Measurements from ENCODE around the gene SEMG2. TPM values are rescaled to one million over a fixed set of nuclear protein-coding genes. Genes with fewer than 3 reads are reported as not detected.

The SEMG2 gene
- total RNA-seq, 1 experiment from 2014 or later, result not detected

DNA sequence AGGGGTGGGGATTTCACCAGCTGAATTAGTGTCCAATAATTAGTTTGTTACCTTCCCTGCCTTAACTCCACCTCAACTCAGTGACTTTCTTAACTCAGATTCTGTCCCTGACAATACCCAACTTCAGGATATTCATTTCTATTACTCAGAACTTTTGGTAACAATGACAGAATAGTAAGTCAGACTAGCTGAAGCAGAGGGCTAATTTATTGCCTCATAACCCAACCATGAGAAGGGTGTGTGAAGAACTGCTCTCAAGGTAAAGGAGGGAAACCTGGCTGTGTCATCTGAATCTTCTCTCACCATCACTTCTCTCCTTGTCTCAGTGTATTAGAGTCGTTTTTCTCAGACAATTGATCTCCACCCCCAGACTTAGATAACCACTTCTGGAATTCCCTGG lies 47.7 kb upstream of the SEMG2 start:
- intact Hi-C loops (cut with micrococcal nuclease), result no loop called here
- Histone ChIP-seq H3K9me2 (ENCODE audit: insufficient read depth) (no peaks in the 10 kb centered on the region), H4K20me1 (ENCODE audit: insufficient read depth) (no peaks in the 10 kb centered on the region), H3K9ac (ENCODE audit: low read length) (no peak overlapping the region), H2AFZ (ENCODE audit: low read depth, low read length, poor library complexity, severe bottlenecking) (no peak overlapping the region), H3K27ac (ENCODE audit: low read depth, low read length) (no peak overlapping the region), H3K79me2 (ENCODE audit: insufficient read depth, low read length) (no peaks in the 10 kb centered on the region), H3K36me3 (ENCODE audit: control insufficient read depth in 1 of 2, insufficient read depth in 2 of 2, low read length in 2 of 2) (no peaks in the 10 kb centered on the region), H3K4me2 (ENCODE audit: low read length) (no peak overlapping the region), H3K4me3 (replicated peaks in 1 of 2; ENCODE audit: low read depth in 1 of 2, low read length in 2 of 2) (no peak overlapping the region), H3K4me1 (ENCODE audit: control insufficient read depth in 1 of 2, insufficient read depth in 2 of 2, low read length in 2 of 2) (no peaks in the 10 kb centered on the region), H3K27me3 (ENCODE audit: insufficient read depth, low read length) (no peaks in the 10 kb centered on the region), H3K9me3 (ENCODE audit: control insufficient read depth in 1 of 2, insufficient read depth in 1 of 2, low read depth in 1 of 2, low read length in 2 of 2) (no peaks in the 10 kb centered on the region; a peak in 1 of 4 replicates)
- POLR2A ChIA-PET, result no interaction called here
- CTCF ChIA-PET, result interaction anchor here (1.5 kb wide), 1 partner anchor 35 kb away, joined by 5 read pairs; no protein-coding TSS in a partner anchor
- RAD21 ChIA-PET (ENCODE audit: low non-redundant PET in 1 of 2, low total read pairs in 2 of 2, uncharacterized antibody in 2 of 2, unreplicated experiment in 2 of 2), result no interaction called here
- TF ChIP-seq RAD21 (IDR thresholded peaks at IDR 0.05; ENCODE audit: low read depth), result no peak
- TF ChIP-seq ZBTB33 (IDR thresholded peaks at IDR 0.05; ENCODE audit: extremely low read depth, insufficient replicate concordance, low read length), result no peak
- no peak for TF ChIP-seq EZH2 (IDR thresholded peaks at IDR 0.05)
- TF ChIP-seq SIN3A (IDR thresholded peaks at IDR 0.05; ENCODE audit: low read depth), result no peak
- TF ChIP-seq TCF7L2 (IDR thresholded peaks at IDR 0.05; ENCODE audit: borderline replicate concordance, extremely low read depth, insufficient read depth, insufficient read length), result no peak
- no peak for TF ChIP-seq ZNF274 (IDR thresholded peaks at IDR 0.05; ENCODE audit: low read depth, low read length)
- no peak for TF ChIP-seq POLR2AphosphoS5 (IDR thresholded peaks at IDR 0.05; ENCODE audit: low read depth, low read length)
- no peak for TF ChIP-seq SP1 (IDR thresholded peaks at IDR 0.05; ENCODE audit: low read depth)
- no peak for TF ChIP-seq FOSL1 (IDR thresholded peaks at IDR 0.05; ENCODE audit: low read depth)
- no peak for TF ChIP-seq YY1 (IDR thresholded peaks at IDR 0.05; ENCODE audit: extremely low read depth, insufficient replicate concordance, low read depth, low read length)
- no peak for TF ChIP-seq CTCF (IDR thresholded peaks at IDR 0.05 in 2 of 3, conservative IDR thresholded peaks at IDR 0.05 in 1 of 3; ENCODE audit: borderline replicate concordance in 1 of 3, insufficient read depth in 1 of 3, low read depth in 2 of 3, low read length in 2 of 3)
- no peak for TF ChIP-seq SRF (IDR thresholded peaks at IDR 0.05; ENCODE audit: low read depth)
- TF ChIP-seq, protein P1, sequence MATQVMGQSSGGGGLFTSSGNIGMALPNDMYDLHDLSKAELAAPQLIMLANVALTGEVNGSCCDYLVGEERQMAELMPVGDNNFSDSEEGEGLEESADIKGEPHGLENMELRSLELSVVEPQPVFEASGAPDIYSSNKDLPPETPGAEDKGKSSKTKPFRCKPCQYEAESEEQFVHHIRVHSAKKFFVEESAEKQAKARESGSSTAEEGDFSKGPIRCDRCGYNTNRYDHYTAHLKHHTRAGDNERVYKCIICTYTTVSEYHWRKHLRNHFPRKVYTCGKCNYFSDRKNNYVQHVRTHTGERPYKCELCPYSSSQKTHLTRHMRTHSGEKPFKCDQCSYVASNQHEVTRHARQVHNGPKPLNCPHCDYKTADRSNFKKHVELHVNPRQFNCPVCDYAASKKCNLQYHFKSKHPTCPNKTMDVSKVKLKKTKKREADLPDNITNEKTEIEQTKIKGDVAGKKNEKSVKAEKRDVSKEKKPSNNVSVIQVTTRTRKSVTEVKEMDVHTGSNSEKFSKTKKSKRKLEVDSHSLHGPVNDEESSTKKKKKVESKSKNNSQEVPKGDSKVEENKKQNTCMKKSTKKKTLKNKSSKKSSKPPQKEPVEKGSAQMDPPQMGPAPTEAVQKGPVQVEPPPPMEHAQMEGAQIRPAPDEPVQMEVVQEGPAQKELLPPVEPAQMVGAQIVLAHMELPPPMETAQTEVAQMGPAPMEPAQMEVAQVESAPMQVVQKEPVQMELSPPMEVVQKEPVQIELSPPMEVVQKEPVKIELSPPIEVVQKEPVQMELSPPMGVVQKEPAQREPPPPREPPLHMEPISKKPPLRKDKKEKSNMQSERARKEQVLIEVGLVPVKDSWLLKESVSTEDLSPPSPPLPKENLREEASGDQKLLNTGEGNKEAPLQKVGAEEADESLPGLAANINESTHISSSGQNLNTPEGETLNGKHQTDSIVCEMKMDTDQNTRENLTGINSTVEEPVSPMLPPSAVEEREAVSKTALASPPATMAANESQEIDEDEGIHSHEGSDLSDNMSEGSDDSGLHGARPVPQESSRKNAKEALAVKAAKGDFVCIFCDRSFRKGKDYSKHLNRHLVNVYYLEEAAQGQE (IDR thresholded peaks at IDR 0.05; ENCODE audit: low read depth), result no peak
- ATAC-seq, result no peak
- no TSS peak for BruUV-seq (replicated peaks)
- no peak for DNase-seq (ENCODE audit: low read depth, low spot score)
